Epithelial cell of proximal tubule (primary cell): ENCODE measurements around the gene CACNG5. TPM values are rescaled to one million over a fixed set of nuclear protein-coding genes. Genes with fewer than 3 reads are reported as not detected.

Experiments used
- DNase-seq: peaks from one replicate; pipeline ENCODE4 v3.0.0-alpha.2; 2011; ENCODE audit warnings: low read depth
- H3K4me3 ChIP-seq: 2 replicates; pipeline ENCODE4 v1.5.1; 2011; ENCODE audit warnings: low read depth, mild to moderate bottlenecking, low read length
- CTCF ChIP-seq: conservative IDR thresholded peaks from 2 replicates; pipeline ENCODE4 v1.5.1; 2012; ENCODE audit warnings: low read depth, mild to moderate bottlenecking, low read length
- total RNA-seq: library from RNA; depleted of rRNA; stranded (reverse); fragments of >200 nt; gene quantifications from 2 replicates; pipeline ENCODE4 v1.2.3, GENCODE V29; 2015

The CACNG5 gene
- total RNA-seq, 1 donor from 2014 or later: not detected

GRCh38 chr17:66793814-66794213 is 41.1 kb upstream of the CACNG5 start:
- no peak for DNase-seq
- TF ChIP-seq CTCF: no peak

GRCh38 chr17:66795486-66795885 is 39.4 kb upstream of the CACNG5 start:
- no peak overlapping the region for H3K4me3 ChIP-seq
- DNase-seq: no peak
- no peak for TF ChIP-seq CTCF

More at GRCh38 chr17:66793814-66794213, 41.1 kb upstream of the CACNG5 start:
- no peak overlapping the region for H3K4me3 ChIP-seq

DNA sequence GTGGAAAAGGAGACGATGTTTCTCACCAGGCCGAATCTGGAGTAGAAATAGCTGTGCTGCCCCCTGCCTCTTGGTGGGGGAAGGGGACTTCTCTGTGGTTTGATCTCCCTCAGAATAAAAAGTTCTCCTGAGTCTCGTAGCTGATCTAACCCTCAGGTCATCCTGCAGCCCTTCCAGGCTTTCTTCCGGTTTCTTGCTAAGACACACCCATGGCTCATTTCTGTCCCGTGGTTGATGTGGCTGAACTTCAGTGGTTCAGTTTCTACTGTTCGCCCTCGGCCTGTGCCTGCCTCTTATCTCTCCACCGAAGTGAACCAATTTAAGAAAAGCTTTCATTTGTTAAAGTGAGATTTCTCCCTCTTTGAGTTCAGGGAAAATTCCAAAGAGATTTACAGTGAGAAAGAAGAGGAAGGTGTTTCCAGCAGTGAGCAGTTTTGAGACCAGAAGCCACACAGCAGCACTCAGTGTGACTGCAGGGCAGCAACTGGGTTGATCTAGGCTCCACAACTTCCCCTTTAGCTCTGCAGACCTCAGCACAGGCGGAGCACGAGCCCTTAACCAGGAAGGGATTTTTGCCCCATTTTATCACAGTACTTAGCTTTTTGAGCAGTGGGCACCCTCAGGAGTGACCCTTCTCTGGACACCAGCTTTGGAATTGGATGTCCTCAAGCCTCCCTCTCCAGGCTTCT is 34.9 kb upstream of the CACNG5 start:
- H3K4me3 ChIP-seq: no peak overlapping the region
- TF ChIP-seq CTCF: no peak
- no peak for DNase-seq

- TF ChIP-seq CTCF: no peak
- DNase-seq: no peak
- H3K4me3 ChIP-seq: no peak overlapping the region
These were observed 31.4 kb upstream of the CACNG5 start for GRCh38 chr17:66803474-66803951.

GRCh38 chr17:66805567-66805966 is 29.4 kb upstream of the CACNG5 start:
- DNase-seq: no peak
- TF ChIP-seq CTCF: no peak
- H3K4me3 ChIP-seq: no peak overlapping the region

DNA sequence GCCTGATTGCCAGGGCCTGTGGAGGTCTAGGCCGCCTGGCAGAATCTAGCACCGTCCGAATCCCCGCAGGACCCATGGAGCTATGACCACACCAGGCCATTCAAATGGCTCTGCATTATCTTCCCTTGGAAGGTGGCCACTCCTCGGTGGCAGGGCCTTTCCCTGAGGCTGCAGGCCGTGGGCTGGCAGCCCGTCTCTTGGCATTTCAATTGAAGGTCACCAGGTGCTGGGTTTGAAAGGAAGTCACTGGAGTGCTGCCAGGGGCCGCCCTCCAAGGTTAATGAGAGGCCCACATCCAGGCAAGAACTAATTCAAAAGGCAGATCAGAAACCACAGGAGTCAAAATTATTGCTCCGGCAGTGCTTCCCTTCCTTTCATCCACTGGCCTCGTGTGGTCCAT is 27.7 kb upstream of the CACNG5 start:
- no peak for DNase-seq
- TF ChIP-seq CTCF: no peak
- H3K4me3 ChIP-seq: no peak overlapping the region

GRCh38 chr17:66809408-66809807 is 25.5 kb upstream of the CACNG5 start:
- no peak overlapping the region for H3K4me3 ChIP-seq
- TF ChIP-seq CTCF: no peak
- DNase-seq: no peak
